HG03432 (cell line): ENCODE results near the gene LRP4.

Source experiments
- ATAC-seq: cut with Tn5 transposase; IDR thresholded peaks from one replicate; pipeline ENCODE4 v1.9.1; 2021; ENCODE audit warnings: mild to moderate bottlenecking, moderate library complexity; ENCODE audit not compliant: unreplicated experiment

The LRP4 gene

DNA sequence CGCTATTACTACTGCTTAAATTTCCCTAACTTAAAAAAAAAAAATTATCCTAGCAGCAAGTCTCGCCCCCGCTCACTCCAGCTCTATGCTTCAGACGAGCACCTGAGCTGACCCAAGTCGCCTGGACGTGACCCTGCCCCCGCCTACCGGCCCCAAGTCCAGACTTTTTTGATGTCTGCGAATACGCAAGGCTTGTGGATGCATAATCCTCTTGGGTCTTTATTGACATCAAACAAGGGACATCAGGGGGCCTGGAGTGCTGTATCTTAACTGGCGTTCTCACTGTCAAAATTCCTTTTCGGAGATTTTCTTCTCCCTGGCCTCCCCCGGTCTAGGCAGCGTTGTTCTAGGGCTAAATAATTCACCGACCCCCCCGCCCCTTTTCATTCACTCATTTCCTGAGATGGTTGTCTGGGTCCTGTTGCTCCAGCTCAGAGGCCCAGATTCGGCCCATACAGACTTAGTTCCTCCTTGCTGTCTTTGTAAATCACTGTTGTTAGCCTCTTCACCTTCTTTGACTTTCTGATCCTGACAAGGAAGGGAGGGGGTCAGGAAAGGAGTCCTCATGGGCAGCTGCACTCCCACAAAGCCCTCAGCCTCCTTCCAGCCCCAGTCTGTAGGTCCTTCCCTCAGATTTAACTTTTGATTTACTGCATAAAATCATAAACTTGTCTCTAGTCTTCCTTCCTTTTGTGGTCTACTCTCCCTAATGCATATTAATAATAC is 601 bp upstream of the LRP4 start:
- no peak for ATAC-seq

DNA sequence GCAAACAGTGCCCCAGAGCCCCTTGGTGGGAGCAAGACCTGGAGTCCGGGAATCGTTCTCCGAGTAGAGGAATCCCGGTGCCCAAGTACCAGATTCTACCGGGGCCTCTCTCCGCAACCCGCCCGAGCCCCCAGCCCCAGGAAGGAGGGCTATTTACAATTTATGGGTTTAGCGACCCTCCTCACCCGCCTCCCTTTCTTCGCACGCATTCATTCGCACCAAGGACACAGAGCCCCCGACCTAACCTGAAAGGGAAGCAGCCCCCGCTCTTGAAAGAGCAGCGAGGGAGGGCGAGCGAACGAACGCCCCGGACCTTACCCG is 628 bp downstream of the LRP4 start:
- no peak for ATAC-seq

- no peak for ATAC-seq
These were observed 1.1 kb downstream of the LRP4 start for GRCh38 chr11:46917109-46917761.

- no peak for ATAC-seq
These were observed 1.9 kb downstream of the LRP4 start for GRCh38 chr11:46916286-46917108.

- ATAC-seq, result no peak
These were observed 3.4 kb downstream of the LRP4 start for GRCh38 chr11:46914910-46915309.

DNA sequence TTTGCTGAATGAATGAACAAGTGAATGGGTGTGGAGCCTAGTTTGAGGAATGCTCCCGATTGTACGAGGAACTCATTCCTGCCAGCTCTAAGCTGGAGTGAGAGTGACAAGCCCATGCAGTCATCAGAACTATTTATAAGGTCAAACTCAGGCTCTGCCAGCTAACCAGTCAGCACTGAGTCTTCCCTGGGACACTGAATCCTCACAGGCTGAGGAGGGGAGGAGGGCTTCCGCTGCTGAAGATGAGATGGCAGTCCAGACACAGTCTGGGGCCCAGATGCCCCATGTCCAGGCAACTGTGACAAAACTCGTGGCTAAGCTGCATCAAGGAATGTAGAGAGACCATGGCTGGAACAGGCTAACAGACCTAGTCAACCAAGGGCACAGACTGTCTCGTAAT is 4.0 kb downstream of the LRP4 start:
- no peak for ATAC-seq

GRCh38 chr11:46913484-46913883 is 4.9 kb downstream of the LRP4 start:
- no peak for ATAC-seq

GRCh38 chr11:46912526-46913150 is 5.7 kb downstream of the LRP4 start:
- no peak for ATAC-seq

DNA sequence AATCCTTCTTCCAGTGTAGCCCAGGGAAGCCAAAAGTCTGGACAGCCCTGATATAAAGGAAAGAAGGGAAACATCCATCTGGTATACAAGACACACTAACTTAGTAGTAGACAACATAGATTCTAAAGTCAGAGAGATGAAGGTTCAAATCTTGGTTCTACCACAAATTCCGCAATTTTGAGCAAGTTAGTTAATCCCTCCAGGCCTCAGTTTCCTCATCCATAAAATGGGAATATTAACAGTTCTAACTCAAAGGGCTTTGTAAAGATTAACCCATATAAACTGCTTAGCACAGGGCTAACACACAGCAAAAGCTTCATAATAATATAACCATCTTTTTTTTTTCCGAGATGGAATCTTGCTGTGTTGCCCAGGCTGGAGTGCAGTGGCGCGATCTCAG is 10.7 kb downstream of the LRP4 start:
- no peak for ATAC-seq

- no peak for ATAC-seq
These were observed 11.7 kb downstream of the LRP4 start for GRCh38 chr11:46906609-46907041.

GRCh38 chr11:46905806-46906205 is 12.5 kb downstream of the LRP4 start:
- no peak for ATAC-seq

DNA sequence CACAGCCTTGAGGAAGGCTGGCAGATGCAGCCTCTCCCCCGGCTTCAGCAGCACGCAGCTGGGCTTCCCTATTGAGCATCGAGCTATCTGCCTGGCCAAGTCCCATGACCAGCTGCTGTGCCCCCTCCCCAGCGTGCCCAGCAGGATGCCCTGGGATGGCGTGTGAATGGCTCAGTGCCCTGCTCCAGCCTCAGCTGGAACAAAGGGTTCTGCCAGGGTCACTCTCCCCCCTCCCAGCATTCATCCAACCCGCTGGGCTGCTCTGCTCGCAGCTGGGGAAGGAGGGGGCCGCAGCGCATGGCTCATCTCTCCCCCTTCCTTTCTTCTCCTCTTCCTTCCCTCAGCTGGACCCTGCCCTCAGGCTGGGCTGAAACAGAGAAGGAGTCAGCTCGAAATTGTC is 14.5 kb downstream of the LRP4 start:
- no peak for ATAC-seq

DNA sequence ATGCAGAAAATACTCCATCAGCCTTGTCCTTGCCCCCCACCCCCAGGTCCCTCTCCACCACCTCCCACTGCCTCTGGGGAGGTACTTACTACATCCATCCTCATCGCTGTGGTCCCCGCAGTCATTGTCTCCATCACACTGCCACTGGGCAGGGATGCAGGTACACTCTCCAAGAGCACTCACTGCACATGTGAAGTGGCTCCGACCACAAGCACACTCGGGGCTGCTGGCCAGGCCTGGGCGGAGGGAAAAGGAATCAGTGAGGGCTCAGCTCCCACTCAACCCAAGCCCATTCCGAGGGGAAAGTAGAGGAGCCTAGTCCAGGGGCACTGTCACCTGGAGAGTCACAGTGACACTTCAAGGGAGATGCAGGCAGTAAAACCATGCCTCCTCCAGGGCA is 15.7 kb downstream of the LRP4 start:
- no peak for ATAC-seq

DNA sequence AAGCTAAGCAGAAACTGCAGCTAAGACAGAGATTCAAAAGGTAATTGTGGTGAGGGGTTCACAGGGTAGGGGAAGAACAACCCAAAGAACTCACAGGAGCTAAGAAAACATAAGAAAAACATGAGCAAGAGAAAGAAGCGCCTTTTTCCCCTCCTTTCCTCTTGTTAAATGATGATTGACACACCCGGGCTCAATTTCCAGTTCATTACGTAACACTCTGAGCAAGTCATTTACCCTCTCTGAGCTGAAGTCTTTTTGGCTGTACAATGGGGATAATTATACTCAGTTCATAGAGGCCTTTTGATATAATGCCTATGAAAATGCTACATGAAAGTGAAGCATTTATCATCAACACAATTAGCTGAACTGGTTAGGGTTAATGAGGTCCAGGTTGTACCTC is 17.2 kb downstream of the LRP4 start:
- no peak for ATAC-seq

DNA sequence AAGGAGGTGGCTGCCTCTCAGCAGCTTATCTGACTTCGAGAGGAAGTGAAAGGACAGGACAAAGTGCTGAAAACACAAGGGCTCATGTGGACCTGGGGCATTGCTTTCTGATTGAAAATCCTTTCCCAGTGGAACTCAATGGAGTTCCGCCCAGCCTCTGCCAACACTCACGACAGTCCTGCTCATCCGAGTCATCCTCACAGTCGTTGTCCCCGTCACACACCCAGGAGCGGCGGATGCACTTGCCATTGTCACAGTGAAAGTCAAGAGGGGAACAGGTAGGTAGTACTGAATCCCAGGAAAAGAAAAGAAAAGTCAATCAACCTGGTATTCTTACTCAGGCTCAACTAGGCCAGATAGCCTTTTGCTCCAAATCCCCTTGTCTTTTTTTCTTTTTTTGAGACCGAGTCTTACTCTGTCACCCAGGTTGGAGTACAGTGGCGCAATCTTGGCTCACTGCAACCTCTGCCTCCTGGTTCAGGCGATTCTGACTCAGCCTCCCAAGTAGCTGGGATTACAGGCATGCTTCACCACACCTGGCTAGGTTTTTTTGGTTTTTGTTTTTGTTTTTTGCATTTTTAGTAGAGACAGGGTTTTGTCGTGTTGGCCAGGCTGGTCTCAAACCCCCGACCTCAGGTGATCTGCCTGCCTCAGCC is 18.1 kb downstream of the LRP4 start:
- no peak for ATAC-seq

DNA sequence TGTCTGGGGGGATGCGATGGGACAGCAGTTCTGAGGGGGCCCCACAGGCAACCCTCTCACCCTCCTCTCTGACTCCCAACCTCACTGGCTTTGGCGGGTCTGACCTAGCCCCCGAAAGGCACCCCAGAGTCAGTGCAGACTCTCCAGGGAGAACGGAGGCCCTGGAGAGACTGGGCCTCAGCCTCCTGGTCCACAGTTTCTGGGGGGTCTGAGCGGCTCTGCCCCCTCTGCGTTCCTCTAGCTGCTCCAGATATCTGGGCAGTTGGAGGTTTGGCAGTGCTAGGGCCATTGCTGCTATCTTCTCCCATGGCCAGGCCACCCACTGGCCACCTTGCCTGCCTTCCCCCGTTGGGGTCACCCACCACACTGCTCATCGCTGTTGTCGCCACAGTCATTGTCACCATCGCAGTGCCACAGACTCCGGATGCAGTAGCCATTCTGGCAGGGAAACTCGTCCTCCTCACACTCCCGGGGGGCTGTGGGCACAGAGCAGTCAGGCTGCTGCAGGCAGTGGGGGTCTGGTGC is 18.8 kb downstream of the LRP4 start:
- no peak for ATAC-seq

- no peak for ATAC-seq
These were observed 19.8 kb downstream of the LRP4 start for GRCh38 chr11:46898396-46899095.

GRCh38 chr11:46896719-46897406 is 21.5 kb downstream of the LRP4 start:
- no peak for ATAC-seq

DNA sequence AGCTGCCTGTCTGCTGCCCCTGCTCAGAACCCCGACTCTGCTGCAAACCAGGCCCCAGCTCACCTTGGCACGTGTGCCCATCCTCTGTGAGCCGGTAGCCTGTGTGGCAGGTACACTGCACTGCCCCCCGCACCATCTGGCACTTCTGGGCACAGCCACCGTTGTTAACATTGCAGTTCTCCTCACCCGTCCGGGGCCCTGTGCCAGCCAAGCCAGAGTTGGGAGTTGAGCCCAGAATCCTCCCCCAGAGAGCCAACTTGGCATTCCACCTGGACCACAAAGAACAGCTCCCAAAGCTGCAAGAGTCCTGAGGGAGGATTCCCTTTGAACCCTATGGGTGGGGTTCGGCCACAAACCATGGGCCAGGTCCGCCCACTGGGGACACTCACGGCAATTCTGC is 22.5 kb downstream of the LRP4 start:
- no peak for ATAC-seq

DNA sequence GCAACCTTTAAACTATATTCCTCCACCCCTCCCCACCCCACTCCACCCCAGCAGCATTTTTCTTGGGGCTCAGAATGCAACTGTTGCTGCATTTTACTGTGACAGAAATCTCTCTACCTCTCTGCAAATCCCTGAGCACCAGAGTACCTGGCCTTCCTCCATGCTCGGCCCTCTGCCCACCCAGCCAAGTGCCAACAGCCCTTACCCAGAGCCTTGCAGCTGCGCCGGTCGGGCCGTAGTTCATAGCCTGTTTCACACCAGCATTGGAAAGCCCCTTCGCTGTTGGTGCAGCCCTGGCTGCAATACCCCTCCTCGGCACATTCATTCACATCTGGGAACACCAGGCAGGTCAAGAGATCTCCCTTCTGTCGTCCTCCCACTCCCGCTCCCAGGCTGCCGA is 23.4 kb downstream of the LRP4 start:
- ATAC-seq, result no peak
